Stimulated activated CD8-positive, alpha-beta memory T cell treated with anti-CD3 and anti-CD28 coated beads, Interleukin-4, amount 100 ng/mL, for 1 hour (primary cell): Measurements from ENCODE around the gene NPR3.

Source experiments
- DNase-seq, 2 donors: peaks; one replicate each; pipeline ENCODE4 v3.0.0-alpha.2; 2020; ENCODE audit warnings: low read depth in 2 of 2, low spot score in 1 of 2

The NPR3 gene

GRCh38 chr5:32711681-32712480 lies 760 bp downstream of the NPR3 start:
- DNase-seq = no peak

DNA sequence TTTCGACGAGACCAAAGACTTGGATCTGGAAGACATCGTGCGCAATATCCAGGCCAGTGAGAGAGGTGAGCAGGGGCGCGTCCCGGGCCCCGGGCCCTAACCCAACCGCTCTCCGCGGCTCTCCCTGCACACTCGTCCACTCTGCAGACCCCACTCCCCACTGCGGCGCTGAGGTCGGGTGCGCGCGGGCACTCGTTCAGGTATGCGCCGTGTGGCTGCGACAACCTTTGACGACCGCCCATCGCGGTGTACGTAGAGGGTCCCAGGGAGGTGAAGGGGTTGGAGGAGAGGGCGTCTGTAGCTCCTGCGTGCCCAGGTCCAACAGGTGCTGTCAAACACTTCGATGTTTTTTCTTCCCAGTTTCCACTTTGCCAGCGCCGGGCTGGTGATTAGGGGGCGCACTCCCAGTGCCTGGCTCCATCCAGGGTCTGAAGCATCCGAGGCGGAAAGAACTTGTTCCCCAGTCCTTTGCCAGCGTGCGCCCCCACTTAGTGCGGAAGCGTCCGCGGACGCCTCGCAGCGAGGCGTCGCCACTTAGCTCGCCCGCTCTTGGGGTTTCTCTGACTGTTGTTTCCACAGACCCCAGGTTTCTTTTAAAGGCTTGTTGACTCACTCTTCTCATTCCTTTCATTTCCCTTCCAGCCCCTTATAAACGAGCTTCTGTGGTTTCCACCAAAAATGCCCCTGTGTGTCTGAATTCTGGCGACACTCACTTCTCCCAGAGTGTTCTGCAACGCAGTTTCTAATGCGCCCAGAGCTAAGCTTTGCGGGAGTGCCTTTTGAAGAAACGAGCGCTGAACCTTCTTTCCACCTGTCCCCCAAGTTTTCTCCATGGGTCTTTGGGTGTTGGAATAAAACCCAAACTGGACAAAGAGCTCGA lies 1.6 kb downstream of the NPR3 start:
- no peak for DNase-seq

DNA sequence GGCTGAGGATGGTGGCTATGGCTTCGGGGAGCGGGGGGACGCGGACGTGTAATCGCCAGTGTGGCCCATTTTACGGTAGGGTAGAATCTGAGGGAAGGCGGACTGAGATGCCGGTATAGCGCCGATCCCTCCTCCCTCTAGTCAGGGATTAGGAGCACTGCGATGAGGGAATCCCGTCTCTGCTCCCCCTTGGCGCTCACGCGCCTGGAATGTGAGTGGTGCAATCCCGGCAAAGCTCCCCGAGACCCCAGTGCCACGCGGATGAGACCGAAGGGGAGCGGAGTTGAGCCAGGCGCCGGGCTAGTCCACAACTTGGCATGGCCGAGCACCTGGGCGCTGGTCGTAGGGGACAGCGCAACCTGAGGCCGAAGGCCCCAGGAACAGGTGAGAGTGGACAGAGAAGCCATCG lies 2.2 kb downstream of the NPR3 start:
- DNase-seq = no peak

- DNase-seq = no peak
Measured at GRCh38 chr5:32713770-32714381, 2.8 kb downstream of the NPR3 start.

- no peak for DNase-seq
Measured at GRCh38 chr5:32714836-32715235, 3.7 kb downstream of the NPR3 start.

GRCh38 chr5:32720300-32720699 lies 9.2 kb downstream of the NPR3 start:
- no peak for DNase-seq

DNA sequence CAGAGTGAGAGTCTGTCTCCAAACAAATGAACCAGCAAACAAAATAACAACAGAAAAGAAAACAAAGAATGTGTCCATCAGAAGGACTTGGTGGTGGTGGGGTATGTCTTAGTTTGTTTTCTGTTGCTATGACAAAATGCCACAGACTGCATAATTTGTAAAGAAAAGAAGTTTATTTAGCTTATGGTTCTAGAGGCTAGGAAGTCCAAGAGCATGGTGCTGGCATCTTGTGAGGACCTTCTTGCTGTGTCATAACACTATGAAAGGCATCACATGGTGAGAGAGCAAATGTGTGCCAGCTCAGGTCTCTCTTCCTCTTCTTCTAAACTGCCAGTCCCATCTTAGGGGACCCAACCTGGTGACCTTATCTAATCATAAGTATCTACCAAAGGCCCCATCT lies 10.5 kb downstream of the NPR3 start:
- DNase-seq = no peak

- no peak for DNase-seq
Measured at GRCh38 chr5:32722957-32723356, 11.8 kb downstream of the NPR3 start.

GRCh38 chr5:32724526-32724925 lies 13.4 kb downstream of the NPR3 start:
- DNase-seq = no peak

DNA sequence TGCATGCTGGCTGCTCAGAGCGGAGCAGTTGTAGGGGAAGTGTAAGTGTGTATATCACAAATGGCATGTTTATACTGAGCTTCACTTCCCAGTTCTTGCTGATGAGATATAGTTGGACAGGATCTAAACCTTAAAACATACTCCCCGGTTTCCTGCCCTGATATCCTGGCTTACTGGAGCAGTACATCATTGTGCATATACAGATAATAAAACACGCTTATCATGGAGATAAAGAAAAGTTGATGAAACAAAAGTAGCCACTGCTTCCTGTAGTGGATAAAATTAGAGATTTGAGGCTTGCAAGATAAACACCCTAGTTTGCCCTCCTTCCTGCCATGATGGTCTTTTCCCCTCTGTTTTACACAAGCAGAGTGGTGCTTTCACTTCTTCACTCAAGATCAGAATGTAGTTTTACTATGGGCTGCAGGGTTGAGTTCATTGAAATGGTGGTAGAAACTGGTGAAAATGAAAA lies 15.0 kb downstream of the NPR3 start:
- no peak for DNase-seq

GRCh38 chr5:32729651-32730050 lies 18.5 kb downstream of the NPR3 start:
- no peak for DNase-seq

DNA sequence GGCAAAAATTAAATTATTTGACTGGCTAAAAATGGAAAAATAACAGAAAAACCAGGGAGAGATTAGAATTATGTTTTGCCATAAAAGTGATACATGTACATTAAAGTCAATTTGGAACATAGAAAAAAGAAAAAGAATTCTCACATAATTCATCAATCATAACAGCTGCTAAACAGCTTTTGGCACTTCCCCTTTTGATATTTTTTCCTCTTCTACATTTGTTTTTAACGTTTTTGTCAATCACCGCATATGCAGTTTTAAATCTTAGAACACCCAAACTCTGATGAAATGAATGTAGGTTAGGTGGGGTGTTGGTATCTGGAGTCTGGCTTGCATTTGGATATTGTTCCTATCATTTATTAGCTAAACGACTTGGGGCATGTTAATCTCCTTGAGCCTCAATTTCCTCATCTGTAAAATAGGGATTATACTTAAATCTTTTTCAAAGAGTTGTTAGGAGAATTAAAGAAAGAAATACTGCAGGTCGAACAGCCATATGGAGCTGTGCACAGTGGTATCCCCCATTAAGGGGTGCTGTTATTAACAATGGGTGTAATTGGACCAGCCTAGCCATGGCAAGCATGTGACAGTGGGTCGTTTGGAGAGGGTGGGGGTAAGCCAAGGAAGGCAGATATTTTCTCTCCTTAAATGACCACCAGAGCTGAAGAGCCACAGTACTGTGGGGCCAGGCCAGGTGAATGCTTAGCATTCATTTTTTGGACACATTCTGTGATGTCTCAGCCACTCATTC lies 22.6 kb downstream of the NPR3 start:
- DNase-seq = no peak

- DNase-seq = no peak
Measured at GRCh38 chr5:32734827-32735378, 23.8 kb downstream of the NPR3 start.

DNA sequence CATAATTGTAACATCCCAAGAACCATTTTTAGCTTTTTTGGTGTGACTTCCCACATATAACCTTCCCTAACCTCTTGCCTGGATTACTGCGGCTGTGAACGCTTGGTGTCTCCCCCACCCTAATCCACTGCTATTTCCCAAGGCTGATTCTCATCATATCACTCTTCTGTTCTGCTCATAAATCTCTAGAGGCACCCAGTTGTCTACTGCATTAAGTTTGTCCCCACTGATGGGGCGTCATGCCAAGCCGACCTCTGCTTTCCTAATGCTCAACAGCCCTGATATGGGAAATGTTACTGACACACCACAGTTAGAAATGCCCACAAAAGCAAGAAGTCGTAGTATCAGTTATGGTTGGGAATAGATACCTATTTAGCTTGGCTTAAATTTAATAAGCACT lies 24.4 kb downstream of the NPR3 start:
- DNase-seq = no peak

- DNase-seq = no peak
Measured at GRCh38 chr5:32736842-32737241, 25.7 kb downstream of the NPR3 start.

DNA sequence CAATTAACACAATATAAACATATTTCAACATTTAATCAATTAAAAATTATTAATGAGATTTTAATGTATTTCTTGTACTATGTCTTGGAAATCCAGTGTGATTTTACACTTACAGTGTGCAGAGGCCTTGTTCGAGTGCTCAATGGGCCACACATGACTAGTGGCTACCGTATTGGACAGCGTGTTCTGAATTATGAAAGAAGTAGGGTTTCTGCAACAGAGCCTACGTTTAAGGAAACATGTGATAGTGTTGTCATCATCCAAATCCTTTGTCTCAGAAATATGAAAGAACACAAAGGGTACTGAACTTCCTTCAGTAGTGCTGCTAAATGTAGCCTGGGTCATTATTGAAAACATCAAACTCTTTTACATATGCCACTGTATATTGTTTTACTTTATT lies 29.5 kb downstream of the NPR3 start:
- DNase-seq = no peak

DNA sequence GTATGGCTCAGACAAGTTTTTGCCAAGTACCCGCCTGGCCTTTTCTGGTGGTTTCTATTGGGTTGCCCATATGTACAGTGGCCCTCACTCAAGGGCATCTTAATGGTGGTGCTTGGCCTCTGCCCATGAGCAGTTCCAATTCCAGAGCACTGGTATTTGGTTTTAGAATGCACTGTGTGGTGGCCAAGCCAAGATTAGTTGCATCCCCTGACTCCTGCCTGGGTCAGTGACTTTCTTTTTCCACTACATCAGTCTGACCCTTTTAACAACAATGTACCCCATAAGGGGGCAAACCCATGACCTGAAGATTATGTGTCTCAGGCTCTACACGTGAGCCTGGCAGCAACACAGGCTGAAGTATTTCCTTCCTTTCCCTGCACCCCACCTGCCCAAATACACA lies 34.2 kb downstream of the NPR3 start:
- DNase-seq = no peak

- DNase-seq = no peak
Measured at GRCh38 chr5:32752411-32752810, 41.3 kb downstream of the NPR3 start.

DNA sequence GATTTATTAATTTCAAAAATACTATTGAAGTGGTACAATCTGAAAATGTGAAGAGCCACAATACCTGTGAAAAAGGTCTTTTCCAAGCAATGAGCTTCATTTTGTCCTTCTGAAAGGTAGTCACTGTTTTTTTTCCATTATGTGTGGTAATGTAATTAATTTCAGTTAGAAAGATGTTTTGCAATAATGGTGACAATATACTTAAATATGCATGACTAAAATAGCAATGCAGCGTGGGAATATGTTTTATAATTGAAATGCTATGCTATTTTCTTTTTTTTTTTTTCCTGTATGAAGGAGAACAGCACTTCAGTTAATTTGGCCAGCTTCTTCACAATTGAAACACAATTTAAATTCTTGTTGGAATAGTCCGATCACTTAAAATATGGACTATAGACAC lies 41.9 kb downstream of the NPR3 start:
- no peak for DNase-seq

DNA sequence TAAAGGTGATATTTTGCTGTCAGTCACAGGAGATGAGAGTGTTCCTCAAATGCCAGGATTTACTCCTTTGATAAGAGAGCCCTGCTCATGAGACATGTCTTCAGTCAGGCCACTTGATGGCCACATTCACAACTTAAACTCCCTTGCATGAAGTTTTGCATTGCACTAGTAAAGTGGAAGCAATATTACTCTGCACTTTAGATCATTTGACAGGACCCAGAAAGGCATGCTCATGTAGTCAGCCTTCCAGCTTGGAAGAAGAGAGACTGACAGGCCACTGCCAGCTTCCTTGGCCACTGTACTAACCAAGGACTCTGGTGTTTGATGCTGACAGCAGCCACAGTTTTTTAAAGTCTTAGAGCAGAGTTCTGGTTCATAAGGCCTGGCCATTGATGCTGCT lies 42.6 kb downstream of the NPR3 start:
- no peak for DNase-seq

GRCh38 chr5:32754284-32754683 lies 43.2 kb downstream of the NPR3 start:
- no peak for DNase-seq
